GM12865 (cell line): ENCODE data around the gene CCDC197.
A peak's percentile ranks its signal among the peaks of the same experiment; 100 is the strongest.

Experiments used
- DNase-seq: peaks from one replicate; pipeline ENCODE4 v3.0.0; 2010; ENCODE audit warnings: low read depth
- H3K4me3 ChIP-seq: 2 replicates; pipeline ENCODE4 v1.5.1; 2011; ENCODE audit warnings: mild to moderate bottlenecking, low read depth, low read length, control low read depth
- TF ChIP-seq, protein P1 (sequence below): IDR thresholded peaks from 2 replicates; pipeline ENCODE4 v1.5.1; 2011; ENCODE audit warnings: low read length, control low read depth, low read depth, inconsistent platforms; ENCODE audit not compliant: insufficient read depth; ENCODE audit errors: missing control alignments

CCDC197 gene

DNA sequence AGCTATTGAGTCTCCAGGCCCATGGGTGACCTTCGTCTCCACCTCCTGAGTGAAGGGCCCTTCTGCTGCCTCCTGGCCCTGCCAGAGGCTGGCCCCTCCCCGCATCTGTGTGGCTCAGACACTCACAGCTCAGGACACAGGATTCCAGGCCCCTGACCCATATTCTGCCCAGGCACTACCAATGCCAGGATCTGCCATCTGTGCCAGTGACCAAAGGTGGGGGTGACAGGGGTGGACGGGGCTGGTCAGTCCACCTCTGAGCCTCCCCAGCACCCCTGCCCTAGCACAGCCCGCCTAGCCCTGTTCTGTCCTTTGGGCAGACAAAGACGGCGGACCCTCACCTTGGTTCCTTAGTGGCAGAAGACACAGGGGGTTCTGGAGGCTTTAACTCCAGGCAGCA lies 23.5 kb upstream of the CCDC197 start:
- TF ChIP-seq, protein P1, sequence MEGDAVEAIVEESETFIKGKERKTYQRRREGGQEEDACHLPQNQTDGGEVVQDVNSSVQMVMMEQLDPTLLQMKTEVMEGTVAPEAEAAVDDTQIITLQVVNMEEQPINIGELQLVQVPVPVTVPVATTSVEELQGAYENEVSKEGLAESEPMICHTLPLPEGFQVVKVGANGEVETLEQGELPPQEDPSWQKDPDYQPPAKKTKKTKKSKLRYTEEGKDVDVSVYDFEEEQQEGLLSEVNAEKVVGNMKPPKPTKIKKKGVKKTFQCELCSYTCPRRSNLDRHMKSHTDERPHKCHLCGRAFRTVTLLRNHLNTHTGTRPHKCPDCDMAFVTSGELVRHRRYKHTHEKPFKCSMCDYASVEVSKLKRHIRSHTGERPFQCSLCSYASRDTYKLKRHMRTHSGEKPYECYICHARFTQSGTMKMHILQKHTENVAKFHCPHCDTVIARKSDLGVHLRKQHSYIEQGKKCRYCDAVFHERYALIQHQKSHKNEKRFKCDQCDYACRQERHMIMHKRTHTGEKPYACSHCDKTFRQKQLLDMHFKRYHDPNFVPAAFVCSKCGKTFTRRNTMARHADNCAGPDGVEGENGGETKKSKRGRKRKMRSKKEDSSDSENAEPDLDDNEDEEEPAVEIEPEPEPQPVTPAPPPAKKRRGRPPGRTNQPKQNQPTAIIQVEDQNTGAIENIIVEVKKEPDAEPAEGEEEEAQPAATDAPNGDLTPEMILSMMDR, result no peak
- H3K4me3 ChIP-seq, result no peak overlapping the region
- DNase-seq, result no peak

DNA sequence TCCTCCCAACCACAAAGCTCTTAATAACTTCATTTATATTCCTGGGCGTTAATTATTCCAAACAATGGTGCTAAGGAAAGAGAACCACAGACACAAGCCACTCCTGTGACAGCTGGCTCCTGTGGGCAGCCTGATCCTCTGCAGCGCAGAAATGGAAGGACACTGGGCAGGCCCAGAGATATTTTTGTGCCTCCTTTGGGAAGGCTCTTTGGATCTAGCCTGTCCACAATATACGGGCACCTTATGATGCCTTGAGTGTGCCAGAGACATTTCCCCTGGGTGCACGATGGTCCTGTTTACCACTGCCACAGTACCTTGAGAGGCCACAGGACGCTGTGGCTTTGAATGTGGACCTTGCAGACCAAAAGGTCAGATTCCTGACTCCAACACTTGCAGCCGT lies 22.8 kb upstream of the CCDC197 start:
- H3K4me3 ChIP-seq, result no peak overlapping the region
- DNase-seq, result no peak
- TF ChIP-seq, protein P1, result no peak

DNA sequence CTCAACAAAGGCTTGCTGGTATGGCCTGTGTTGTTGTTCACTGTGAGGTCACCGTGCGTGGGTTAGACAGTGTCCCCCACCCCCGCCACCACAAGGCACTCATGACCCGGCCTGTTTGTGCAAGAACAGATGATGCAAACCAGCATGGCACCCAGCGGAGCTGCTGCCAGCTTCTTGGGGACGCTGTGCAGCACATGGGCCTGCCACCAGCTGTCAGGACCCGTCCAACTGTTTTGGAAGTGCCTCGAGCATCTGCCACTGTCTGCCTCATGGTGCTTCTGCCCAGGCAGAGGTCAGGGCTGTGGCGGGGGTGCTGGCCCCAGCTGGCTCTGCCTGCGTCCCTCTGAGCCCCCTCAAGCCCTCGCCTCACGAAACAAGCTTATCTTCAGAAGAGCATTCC lies 22.3 kb upstream of the CCDC197 start:
- no peak overlapping the region for H3K4me3 ChIP-seq
- DNase-seq, result no peak
- TF ChIP-seq, protein P1, result no peak

DNA sequence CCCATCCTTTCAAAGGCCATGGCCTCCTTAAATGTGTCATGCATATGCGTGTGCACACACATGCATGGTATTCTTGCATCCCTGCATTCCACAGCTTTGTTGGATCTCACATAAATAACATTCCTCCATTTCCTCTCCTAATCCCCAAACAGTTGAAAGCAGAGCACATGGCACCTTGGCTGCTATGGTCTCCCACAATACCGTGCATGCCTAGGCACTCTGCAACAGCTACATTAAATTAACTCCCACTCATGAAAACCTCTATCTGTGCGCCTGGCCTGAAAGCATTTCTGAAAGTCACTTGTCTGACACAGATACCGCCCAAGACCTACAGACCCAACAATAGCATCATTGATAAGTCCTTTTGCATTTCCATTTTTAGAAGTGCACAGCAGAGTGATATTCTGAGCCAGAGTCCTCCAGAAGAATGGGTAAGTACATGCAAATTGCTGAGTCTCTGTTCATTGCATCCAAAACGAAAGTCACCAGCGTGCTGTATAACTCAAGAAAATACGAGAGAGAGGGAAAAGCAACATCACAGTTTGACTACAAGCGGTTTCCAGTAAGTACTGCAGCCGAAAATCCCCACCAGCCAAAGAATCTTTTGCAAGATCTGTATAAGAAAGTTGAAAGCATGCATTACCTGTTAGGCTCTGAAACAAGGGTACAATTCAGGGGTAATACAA lies 21.2 kb upstream of the CCDC197 start:
- TF ChIP-seq, protein P1, result peak; percentile 5
- DNase-seq, result peak; percentile 95
- H3K4me3 ChIP-seq, result peak overlapping the region; percentile 19

DNA sequence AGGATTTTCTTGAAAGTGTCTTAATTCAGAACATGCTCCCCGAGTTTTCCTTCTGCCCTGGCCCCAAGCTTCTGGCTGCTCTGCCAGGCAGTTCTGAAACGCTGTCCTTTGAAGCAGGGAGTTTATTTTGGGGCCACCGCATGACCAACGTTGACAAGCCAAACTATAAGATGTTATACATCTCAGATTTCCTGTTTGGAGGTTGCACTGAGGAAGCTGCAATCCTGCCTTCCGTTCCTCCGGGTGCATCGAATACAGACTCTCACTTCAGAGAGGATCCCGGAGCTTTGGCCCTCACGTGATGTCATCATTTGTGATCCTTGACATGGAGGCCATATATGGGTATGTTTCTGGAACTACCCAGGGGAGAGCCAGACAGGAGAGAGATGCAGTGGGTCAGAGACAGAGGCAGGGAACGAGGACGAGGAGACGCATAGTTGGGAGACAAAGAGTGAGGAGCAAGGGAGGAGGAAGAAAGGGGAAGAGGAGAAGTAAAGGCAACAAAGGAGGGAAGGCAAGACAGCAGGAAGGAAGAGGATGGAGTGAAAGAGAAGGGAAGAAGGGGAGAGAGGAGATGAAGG lies 20.5 kb upstream of the CCDC197 start, which contains the start of gene ASB2:
ASB2 (minus strand) TSS at position 94 of the 581 bp plus-strand sequence. CDS start 12,031 bp downstream, outside the sequence.
- TF ChIP-seq, protein P1, result no peak
- DNase-seq, result peak; percentile 76
- peak within 1 kb of the TSS; percentile 19 for H3K4me3 ChIP-seq

DNA sequence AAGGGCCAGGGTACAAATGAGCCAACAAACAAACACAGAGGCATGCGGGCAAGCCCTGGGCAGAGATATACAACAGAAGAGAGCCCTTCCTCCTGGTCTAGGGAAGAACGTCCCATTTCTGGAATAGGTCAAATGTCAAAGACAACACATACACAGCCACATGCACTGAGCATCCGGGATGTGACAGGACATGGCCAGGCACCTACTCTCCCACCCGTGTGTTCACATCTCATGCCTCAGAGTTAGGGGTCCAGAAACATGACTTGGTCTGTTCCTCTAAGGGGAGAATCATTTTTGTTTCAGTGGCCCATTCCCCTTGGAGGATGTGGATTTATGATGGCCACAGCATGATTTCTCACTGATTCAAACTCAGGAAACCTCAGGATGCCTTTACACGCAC lies 19.9 kb upstream of the CCDC197 start:
- DNase-seq, result no peak
- TF ChIP-seq, protein P1, result no peak
- peak overlapping the region; percentile 19; the same call in 1 of the 2 replicates for H3K4me3 ChIP-seq
